Naive thymus-derived CD4-positive, alpha-beta T cell (primary cell): Measurements from ENCODE around the gene MAP3K14. TPM values are rescaled to one million over a fixed set of nuclear protein-coding genes. Genes with fewer than 3 reads are reported as not detected.
A peak's percentile ranks its signal among the peaks of the same experiment; 100 is the strongest.

Experiments
- ATAC-seq: fragments of 150-1000 bp; cut with Tn5 transposase; 2 replicates; pipeline ENCODE4 v1.10.0; 2021; ENCODE audit warnings: mild to moderate bottlenecking, moderate library complexity
- CTCF ChIA-PET: fragments of 350-600 bp; sonication (Branson Sonifier 250); formaldehyde crosslinking; loops from one replicate; lab custom pipeline; 2021; ENCODE audit warnings: antibody characterized with exemption; lab: Charles Lee
- POLR2A ChIA-PET: fragments of 350-600 bp; sonication (Branson Sonifier 250); formaldehyde crosslinking; loops from one replicate; lab custom pipeline; 2021; ENCODE audit warnings: antibody characterized with exemption, inconsistent platforms; lab: Charles Lee
- DNase-seq, 9 donors: peaks; one replicate each; pipeline versions ENCODE4 v3.0.0 to v3.0.0-alpha.2; 2020 to 2022; ENCODE audit warnings: mixed read lengths in 1 of 9
- H3K27ac ChIP-seq: one replicate; pipeline ENCODE4 v1.7.0; 2013; ENCODE audit warnings: mild to moderate bottlenecking, low read depth, low read length, moderate library complexity
- H3K27me3 ChIP-seq, 2 donors: one replicate each; pipeline ENCODE4 v1.7.0; 2013; ENCODE audit warnings: low read length in 2 of 2, mild to moderate bottlenecking in 2 of 2, moderate library complexity in 2 of 2; ENCODE audit not compliant: control insufficient read depth in 2 of 2, insufficient read depth in 2 of 2
- H3K36me3 ChIP-seq, 3 experiments: 1 replicate in 2 of 3; 2 replicates in 1 of 3; pipeline ENCODE4 v1.7.0; 2013; ENCODE audit warnings: low read length in 3 of 3, mild to moderate bottlenecking in 3 of 3, moderate library complexity in 1 of 3; ENCODE audit not compliant: insufficient read depth in 3 of 3, control insufficient read depth in 2 of 3
- H3K4me1 ChIP-seq, 2 donors: one replicate each; pipeline ENCODE4 v1.7.0; 2013; ENCODE audit warnings: low read length in 2 of 2, mild to moderate bottlenecking in 2 of 2, moderate library complexity in 1 of 2; ENCODE audit not compliant: control insufficient read depth in 2 of 2, insufficient read depth in 2 of 2
- H3K4me3 ChIP-seq: 2 replicates; pipeline ENCODE4 v1.7.0; 2013; ENCODE audit warnings: mild to moderate bottlenecking, low read length
- H3K9me3 ChIP-seq, 3 experiments: 1 replicate in 2 of 3; 2 replicates in 1 of 3; pipeline ENCODE4 v1.7.0; 2013; ENCODE audit warnings: low read length in 3 of 3; ENCODE audit not compliant: control insufficient read depth in 2 of 3
- H3K27ac Mint-ChIP-seq, 9 donors: one replicate each; pipeline ENCODE4 v1.8.0; 2020 to 2022; ENCODE audit warnings: mixed read lengths in 9 of 9, mild to moderate bottlenecking in 8 of 9, moderate library complexity in 5 of 9, inconsistent platforms in 2 of 9
- H3K27me3 Mint-ChIP-seq, 5 donors: one replicate each; pipeline ENCODE4 v1.8.0; 2021 to 2022; ENCODE audit warnings: mixed read lengths in 5 of 5, mild to moderate bottlenecking in 1 of 5
- H3K36me3 Mint-ChIP-seq, 5 donors: one replicate each; pipeline ENCODE4 v1.8.0; 2020 to 2022; ENCODE audit warnings: mixed read lengths in 5 of 5, mild to moderate bottlenecking in 3 of 5, inconsistent platforms in 1 of 5
- H3K4me1 Mint-ChIP-seq, 7 donors: one replicate each; pipeline ENCODE4 v1.8.0; 2020 to 2022; ENCODE audit warnings: mixed read lengths in 7 of 7, mild to moderate bottlenecking in 3 of 7, inconsistent platforms in 1 of 7
- H3K4me3 Mint-ChIP-seq, 10 donors: one replicate each; pipeline ENCODE4 v1.8.0; 2020 to 2022; ENCODE audit warnings: mild to moderate bottlenecking in 10 of 10, mixed read lengths in 10 of 10, moderate library complexity in 6 of 10, inconsistent platforms in 2 of 10
- H3K9me3 Mint-ChIP-seq, 11 donors: one replicate each; pipeline ENCODE4 v1.8.0; 2020 to 2022; ENCODE audit warnings: mixed read lengths in 11 of 11, mild to moderate bottlenecking in 4 of 11, inconsistent platforms in 1 of 11, moderate library complexity in 1 of 11
- intact Hi-C, 2 donors: fragments of 100-400 bp; cut with micrococcal nuclease; formaldehyde crosslinking; loops; one replicate each; pipeline ENCODE4 v1.15.1; 2023
- polyA plus RNA-seq, 2 donors: library from polyadenylated mRNA; unstranded; fragments of 300-500 nt; fragmentation: Illumina TruSeq; gene quantifications; one replicate each; pipeline ENCODE4 v1.2.3, GENCODE V29; 2021
- total RNA-seq, 6 experiments: library from RNA in 5 of 6; stranded (reverse) in 5 of 6; gene quantifications; 1 replicate in 5 of 6; 2 replicates in 1 of 6; pipeline ENCODE4 v1.2.3 and lab custom pipeline; 2021 to 2026

MAP3K14 gene
- total and polyA plus RNA-seq, 7 experiments from 2014 or later, result 2.4 to 39.8 (median 31.5) TPM

- Mint-ChIP-seq H3K4me1 (no peaks in the 10 kb centered on the region), H3K27ac (no peak overlapping the region), H3K27me3 (peaks cover 0 to 8% (median 0%) of the 10 kb centered on the region in 5 donors), H3K4me3 (no peak overlapping the region), H3K36me3 (no peaks in the 10 kb centered on the region), H3K9me3 (no peaks in the 10 kb centered on the region)
- intact Hi-C loops, result no loop called here
- H3K27me3 ChIP-seq, result no peaks in the 10 kb centered on the region
- H3K36me3 ChIP-seq, result no peaks in the 10 kb centered on the region
- ATAC-seq (no peak), DNase-seq (no peak)
- H3K27ac ChIP-seq, result no peak overlapping the region
- no peaks in the 10 kb centered on the region for H3K9me3 ChIP-seq
- H3K4me3 ChIP-seq, result no peak overlapping the region
- POLR2A ChIA-PET, result interaction anchor here (0.6 kb wide), 1 partner anchor 70 kb away, joined by 4 read pairs; no protein-coding TSS in a partner anchor
- no peaks in the 10 kb centered on the region for H3K4me1 ChIP-seq
- CTCF ChIA-PET, result no interaction called here
Observed at GRCh38 chr17:45339646-45340605, 23.1 kb upstream of the MAP3K14 start.

GRCh38 chr17:45338996-45339535 is 22.2 kb upstream of the MAP3K14 start:
- H3K27ac Mint-ChIP-seq, result no peak overlapping the region
- CTCF ChIA-PET, result no interaction called here
- DNase-seq (peak in 1 of 9 donors; percentile 3), ATAC-seq (no peak)
- no peak overlapping the region for H3K4me3 ChIP-seq
- peaks cover 0 to 3% (median 0%) of the 10 kb centered on the region in 5 donors for H3K36me3 Mint-ChIP-seq
- no peaks in the 10 kb centered on the region for H3K9me3 Mint-ChIP-seq
- POLR2A ChIA-PET, result no interaction called here
- H3K4me1 ChIP-seq, result no peaks in the 10 kb centered on the region
- peaks cover 0 to 8% (median 0%) of the 10 kb centered on the region in 5 donors for H3K27me3 Mint-ChIP-seq
- H3K36me3 ChIP-seq, result no peaks in the 10 kb centered on the region
- no peaks in the 10 kb centered on the region for H3K27me3 ChIP-seq
- no peak overlapping the region for H3K27ac ChIP-seq
- H3K4me3 Mint-ChIP-seq, result no peak overlapping the region
- peaks cover 0 to 6% (median 0%) of the 10 kb centered on the region in 7 donors for H3K4me1 Mint-ChIP-seq
- H3K9me3 ChIP-seq, result no peaks in the 10 kb centered on the region
- intact Hi-C loops, result no loop called here

- no peaks in the 10 kb centered on the region for H3K9me3 Mint-ChIP-seq
- Histone ChIP-seq H3K27me3 (no peaks in the 10 kb centered on the region), H3K4me1 (no peaks in the 10 kb centered on the region), H3K4me3 (no peak overlapping the region), H3K9me3 (no peaks in the 10 kb centered on the region), H3K36me3 (no peaks in the 10 kb centered on the region), H3K27ac (no peak overlapping the region)
- ChIA-PET POLR2A (no interaction called here), CTCF (no interaction called here)
- intact Hi-C loops, result no loop called here
- peaks cover 0 to 14% (median 0%) of the 10 kb centered on the region in 7 donors for H3K4me1 Mint-ChIP-seq
- H3K4me3 Mint-ChIP-seq, result no peak overlapping the region
- peak in 1 of 9 donors; percentile 13 for DNase-seq
- H3K36me3 Mint-ChIP-seq, result peaks cover 0 to 3% (median 0%) of the 10 kb centered on the region in 5 donors
- ATAC-seq, result no peak
- peak overlapping the region in 1 of 9 donors; percentile 54 for H3K27ac Mint-ChIP-seq
- peaks cover 0 to 5% (median 0%) of the 10 kb centered on the region in 5 donors for H3K27me3 Mint-ChIP-seq
Observed at GRCh38 chr17:45338023-45338781, 21.4 kb upstream of the MAP3K14 start.

GRCh38 chr17:45336390-45337182 is 19.8 kb upstream of the MAP3K14 start:
- ATAC-seq, result no peak
- POLR2A ChIA-PET, result no interaction called here
- no peak overlapping the region for H3K27ac ChIP-seq
- Mint-ChIP-seq H3K27me3 (peaks cover 0 to 5% (median 0%) of the 10 kb centered on the region in 5 donors), H3K4me1 (peaks cover 0 to 26% (median 0%) of the 10 kb centered on the region in 7 donors), H3K27ac (no peak overlapping the region), H3K4me3 (no peak overlapping the region), H3K36me3 (peaks cover 0 to 3% (median 0%) of the 10 kb centered on the region in 5 donors), H3K9me3 (no peaks in the 10 kb centered on the region)
- H3K4me1 ChIP-seq, result no peaks in the 10 kb centered on the region
- CTCF ChIA-PET, result interaction anchor here (0.5 to 1.8 kb wide), 2 partner anchors 59 to 102 kb away, joined by 3 to 4 read pairs; no protein-coding TSS in a partner anchor
- no peaks in the 10 kb centered on the region for H3K27me3 ChIP-seq
- H3K36me3 ChIP-seq, result no peaks in the 10 kb centered on the region
- peak in 1 of 9 donors; percentile 7 for DNase-seq
- H3K9me3 ChIP-seq, result no peaks in the 10 kb centered on the region
- H3K4me3 ChIP-seq, result no peak overlapping the region
- intact Hi-C loops, result no loop called here

GRCh38 chr17:45335721-45336120 is 18.9 kb upstream of the MAP3K14 start:
- Histone ChIP-seq H3K9me3 (no peaks in the 10 kb centered on the region), H3K4me1 (no peaks in the 10 kb centered on the region), H3K27ac (no peak overlapping the region), H3K27me3 (no peaks in the 10 kb centered on the region), H3K36me3 (no peaks in the 10 kb centered on the region), H3K4me3 (no peak overlapping the region)
- DNase-seq (no peak), ATAC-seq (no peak)
- H3K27ac Mint-ChIP-seq, result no peak overlapping the region
- ChIA-PET CTCF (interaction anchor here (1.8 kb wide), 1 partner anchor 58 kb away, joined by 4 read pairs; no protein-coding TSS in a partner anchor), POLR2A (no interaction called here)
- H3K27me3 Mint-ChIP-seq, result peaks cover 0 to 4% (median 0%) of the 10 kb centered on the region in 5 donors
- peaks cover 0 to 26% (median 0%) of the 10 kb centered on the region in 7 donors for H3K4me1 Mint-ChIP-seq
- H3K36me3 Mint-ChIP-seq, result peaks cover 0 to 3% (median 0%) of the 10 kb centered on the region in 5 donors
- H3K4me3 Mint-ChIP-seq, result no peak overlapping the region
- no peaks in the 10 kb centered on the region for H3K9me3 Mint-ChIP-seq
- intact Hi-C loops, result no loop called here
